HepG2 (cell line): ENCODE results near the gene TTN.

ENCODE experiments used
- GABPA ChIP-seq, 2 experiments: IDR thresholded peaks; 2 replicates each; pipeline ENCODE4 v1.6.1; 2011 to 2016; ENCODE audit warnings: low read depth in 2 of 2, low read length in 1 of 2, missing biosample characterization in 1 of 2, missing genetic modification characterization in 1 of 2
- NFE2L2 ChIP-seq: fragments of 150-350 bp; IDR thresholded peaks from 2 replicates; pipeline ENCODE4 v1.6.1; 2014; ENCODE audit warnings: low read length
- U2AF1 ChIP-seq: fragments of 200-400 bp; formaldehyde crosslinking; optimal IDR thresholded peaks from 2 replicates; pipeline ENCODE3; 2017; ENCODE audit warnings: mild to moderate bottlenecking, low read depth, low read length
- ZNF501 ChIP-seq: sonication (generic); formaldehyde crosslinking; IDR thresholded peaks from 2 replicates; pipeline ENCODE4 v1.5.1; 2020; ENCODE audit warnings: mild to moderate bottlenecking, moderate library complexity, missing genetic modification reagents

- TF ChIP-seq NFE2L2: no peak
- TF ChIP-seq U2AF1: no peak
- no peak for TF ChIP-seq GABPA (IDR thresholded peaks at IDR 0.05; ENCODE audit: low read depth, low read length)
- no peak for TF ChIP-seq GABPA (CRISPR knock-in tag; IDR thresholded peaks at IDR 0.05; ENCODE audit: low read depth)
- no peak for TF ChIP-seq ZNF501
Observed at GRCh38 chr2:178579006-178579405, 228.2 kb downstream of the TTN start.
